ENCODE results near the gene WDR18. TPM values are rescaled to one million over a fixed set of nuclear protein-coding genes. Genes with fewer than 3 reads are reported as not detected.
A peak's percentile ranks its signal among the peaks of the same experiment; 100 is the strongest.

Gene WDR18
- total RNA-seq, 4 donors from 2014 or later: 15.2 to 73.5 (median 46.8) TPM

GRCh38 chr19:1017115-1017905, 33.2 kb downstream of the WDR18 start:
- intact Hi-C loops (cut with DNase I): no loop called here

GRCh38 chr19:1017906-1018305, 33.8 kb downstream of the WDR18 start:
- Histone ChIP-seq H3K27me3 (no peaks in the 10 kb centered on the region), H3K27ac (no peak overlapping the region), H3K4me3 (replicated peaks in 1 of 3) (no peak overlapping the region), H3K36me3 (peaks cover 0 to 8% of the 10 kb centered on the region in 2 donors), H3K4me1 (peaks cover 39 to 54% of the 10 kb centered on the region in 2 donors), H3K9me3 (no peaks in the 10 kb centered on the region)
- TF ChIP-seq POLR2A (IDR thresholded peaks at IDR 0.05): no peak
- no peak for TF ChIP-seq CTCF (IDR thresholded peaks at IDR 0.05)
- no peak for DNase-seq
- WGBS, 2 donors: 56 to 92% methylated on average over 5 to 7 of the region's 9 CpGs
- intact Hi-C loops (cut with DNase I): no loop called here

More at GRCh38 chr19:1017115-1017905, 33.2 kb downstream of the WDR18 start:
- Histone ChIP-seq H3K36me3 (peaks cover 5 to 14% of the 10 kb centered on the region in 2 donors), H3K4me3 (replicated peaks in 1 of 3) (no peak overlapping the region), H3K4me1 (peaks cover 35 to 50% of the 10 kb centered on the region in 2 donors), H3K9me3 (no peaks in the 10 kb centered on the region), H3K27me3 (no peaks in the 10 kb centered on the region), H3K27ac (peak overlapping the region in 1 of 3 donors; percentile 33)
- no peak for DNase-seq
- WGBS, 2 donors: 79 to 81% methylated on average over 17 to 20 of the region's 24 CpGs
- no peak for TF ChIP-seq CTCF (IDR thresholded peaks at IDR 0.05)
- no peak for TF ChIP-seq POLR2A (IDR thresholded peaks at IDR 0.05)

GRCh38 chr19:1018393-1018792, 34.2 kb downstream of the WDR18 start:
- H3K4me3 ChIP-seq (replicated peaks in 1 of 3): no peak overlapping the region
- TF ChIP-seq POLR2A (IDR thresholded peaks at IDR 0.05) (no peak), CTCF (IDR thresholded peaks at IDR 0.05) (no peak)
- no peak overlapping the region for H3K27ac ChIP-seq
- H3K9me3 ChIP-seq: no peaks in the 10 kb centered on the region
- H3K4me1 ChIP-seq: peaks cover 43 to 58% of the 10 kb centered on the region in 2 donors
- DNase-seq: no peak
- no peaks in the 10 kb centered on the region for H3K27me3 ChIP-seq
- 86 to 89% methylated on average over 5 of the region's 5 CpGs for WGBS, 2 donors
- H3K36me3 ChIP-seq: peaks cover 0 to 6% of the 10 kb centered on the region in 2 donors
- intact Hi-C loops (cut with DNase I): no loop called here

GRCh38 chr19:1018932-1019615, 34.9 kb downstream of the WDR18 start:
- no peak for DNase-seq
- Histone ChIP-seq H3K4me1 (peaks cover 43 to 63% of the 10 kb centered on the region in 2 donors), H3K27me3 (no peaks in the 10 kb centered on the region), H3K36me3 (no peaks in the 10 kb centered on the region), H3K27ac (peak overlapping the region in 1 of 3 donors; percentile 44), H3K9me3 (no peaks in the 10 kb centered on the region), H3K4me3 (replicated peaks in 1 of 3) (peak overlapping the region in 1 of 3 donors; percentile 87)
- intact Hi-C loops (cut with DNase I): no loop called here
- 60 to 67% methylated on average over 6 to 11 of the region's 17 CpGs for WGBS, 2 donors
- TF ChIP-seq CTCF (IDR thresholded peaks at IDR 0.05) (no peak), POLR2A (IDR thresholded peaks at IDR 0.05) (no peak)

- 65 to 83% methylated on average over 7 to 13 of the region's 18 CpGs for WGBS, 2 donors
- H3K4me1 ChIP-seq: peaks cover 43 to 63% of the 10 kb centered on the region in 2 donors
- TF ChIP-seq CTCF (IDR thresholded peaks at IDR 0.05) (no peak), POLR2A (IDR thresholded peaks at IDR 0.05) (no peak)
- peak overlapping the region in 1 of 3 donors; percentile 44 for H3K27ac ChIP-seq
- intact Hi-C loops (cut with DNase I): no loop called here
- no peak for DNase-seq
- no peaks in the 10 kb centered on the region for H3K27me3 ChIP-seq
- H3K36me3 ChIP-seq: no peaks in the 10 kb centered on the region
- H3K4me3 ChIP-seq (replicated peaks in 1 of 3): peak overlapping the region; percentile 21 to 92 (median 87)
- no peaks in the 10 kb centered on the region for H3K9me3 ChIP-seq
Observed at GRCh38 chr19:1019616-1019961, 35.4 kb downstream of the WDR18 start.

Measured in thyroid gland (tissue), 4 donors.